IMR-90 (cell line): ENCODE measurements around the gene NKAIN2.

Experiments
- BHLHE40 ChIP-seq: fragments of 150-350 bp; IDR thresholded peaks from 2 replicates; pipeline ENCODE4 v1.6.1; 2016; ENCODE audit warnings: mild to moderate bottlenecking, low read depth, low read length
- CTCF ChIP-seq: conservative IDR thresholded peaks from 2 replicates; pipeline ENCODE4 v1.5.1; 2012; ENCODE audit warnings: mild to moderate bottlenecking, low read depth, low read length, improper control_type of control experiment
- POLR2A ChIP-seq: IDR thresholded peaks from 2 replicates; pipeline ENCODE4 v1.6.1; 2012; ENCODE audit warnings: mild to moderate bottlenecking, low read depth, low read length

- TF ChIP-seq CTCF = no peak
- TF ChIP-seq BHLHE40 = no peak
- no peak for TF ChIP-seq POLR2A
Measured at GRCh38 chr6:124622351-124622750, 818.7 kb downstream of the NKAIN2 start.
